Measurements from ENCODE around the gene NELL2. TPM values are rescaled to one million over a fixed set of nuclear protein-coding genes. Genes with fewer than 3 reads are reported as not detected.

NELL2 gene
- total and polyA plus RNA-seq, 2 donors (not counting 1 experiment from before 2014, with no cell fraction given): 0.17 TPM; not detected in 1

DNA sequence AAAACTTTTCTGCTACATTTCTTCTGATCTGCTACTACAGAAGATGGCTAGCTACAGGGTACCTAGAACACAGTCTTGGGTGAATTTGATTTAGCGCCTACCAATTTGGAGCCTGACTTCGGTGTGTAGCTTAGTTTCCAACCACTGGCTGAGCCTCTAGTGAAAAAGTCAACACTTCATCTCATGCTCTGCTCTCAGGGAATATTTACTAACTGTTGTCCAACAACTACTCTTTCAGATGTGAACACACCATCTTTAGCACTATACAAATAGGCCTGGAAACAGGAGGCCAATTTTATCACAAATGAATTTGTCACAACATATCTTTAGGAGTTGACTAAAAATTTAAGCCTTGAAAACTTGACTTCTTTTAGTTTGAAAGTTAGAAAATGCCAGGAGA is 167.9 kb downstream of the NELL2 start:
- no peaks in the 10 kb centered on the region for H3K4me1 ChIP-seq (ENCODE audit: control insufficient read depth, extremely low read depth, insufficient read depth, low read length)
- H3K9ac ChIP-seq (ENCODE audit: insufficient read depth, low read length): no peak overlapping the region
- no peak overlapping the region for H3K27ac ChIP-seq (ENCODE audit: insufficient read depth, low read length)
- no peaks in the 10 kb centered on the region for H3K36me3 ChIP-seq (ENCODE audit: control insufficient read depth, insufficient read depth, low read length)
- no peaks in the 10 kb centered on the region for H3K27me3 ChIP-seq (ENCODE audit: control insufficient read depth, insufficient read depth, low read length)
- no peaks in the 10 kb centered on the region for H3K79me2 ChIP-seq (ENCODE audit: control insufficient read depth, insufficient read depth, low read length)
- H3K4me3 ChIP-seq (replicated peaks in 1 of 4; ENCODE audit: control extremely low read depth in 1 of 4, insufficient read depth in 1 of 4, low read depth in 3 of 4, low read length in 4 of 4): no peak overlapping the region
- no peak for DNase-seq (ENCODE audit: low read depth in 2 of 2)
- no peak overlapping the region for H2AFZ ChIP-seq (ENCODE audit: low read length)
- H4K20me1 ChIP-seq (ENCODE audit: control insufficient read depth, extremely low read depth, insufficient read depth, low read length): no peaks in the 10 kb centered on the region
- H3K4me2 ChIP-seq (ENCODE audit: extremely low read depth, insufficient read depth, low read length): no peak overlapping the region
- H3K9me3 ChIP-seq (ENCODE audit: control insufficient read depth, insufficient read depth, low read depth, low read length): no peaks in the 10 kb centered on the region
- no peak for TF ChIP-seq EZH2 (IDR thresholded peaks at IDR 0.05; ENCODE audit: low read length, missing control alignments)
- TF ChIP-seq, protein P1, sequence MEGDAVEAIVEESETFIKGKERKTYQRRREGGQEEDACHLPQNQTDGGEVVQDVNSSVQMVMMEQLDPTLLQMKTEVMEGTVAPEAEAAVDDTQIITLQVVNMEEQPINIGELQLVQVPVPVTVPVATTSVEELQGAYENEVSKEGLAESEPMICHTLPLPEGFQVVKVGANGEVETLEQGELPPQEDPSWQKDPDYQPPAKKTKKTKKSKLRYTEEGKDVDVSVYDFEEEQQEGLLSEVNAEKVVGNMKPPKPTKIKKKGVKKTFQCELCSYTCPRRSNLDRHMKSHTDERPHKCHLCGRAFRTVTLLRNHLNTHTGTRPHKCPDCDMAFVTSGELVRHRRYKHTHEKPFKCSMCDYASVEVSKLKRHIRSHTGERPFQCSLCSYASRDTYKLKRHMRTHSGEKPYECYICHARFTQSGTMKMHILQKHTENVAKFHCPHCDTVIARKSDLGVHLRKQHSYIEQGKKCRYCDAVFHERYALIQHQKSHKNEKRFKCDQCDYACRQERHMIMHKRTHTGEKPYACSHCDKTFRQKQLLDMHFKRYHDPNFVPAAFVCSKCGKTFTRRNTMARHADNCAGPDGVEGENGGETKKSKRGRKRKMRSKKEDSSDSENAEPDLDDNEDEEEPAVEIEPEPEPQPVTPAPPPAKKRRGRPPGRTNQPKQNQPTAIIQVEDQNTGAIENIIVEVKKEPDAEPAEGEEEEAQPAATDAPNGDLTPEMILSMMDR (conservative IDR thresholded peaks at IDR 0.05 in 1 of 2, IDR thresholded peaks at IDR 0.05 in 1 of 2; ENCODE audit: low read depth in 1 of 2, low read length in 2 of 2): no peak

- H3K4me2 ChIP-seq (ENCODE audit: extremely low read depth, insufficient read depth, low read length): no peak overlapping the region
- H3K9me3 ChIP-seq (ENCODE audit: control insufficient read depth, insufficient read depth, low read depth, low read length): no peaks in the 10 kb centered on the region
- no peak overlapping the region for H3K9ac ChIP-seq (ENCODE audit: insufficient read depth, low read length)
- H3K36me3 ChIP-seq (ENCODE audit: control insufficient read depth, insufficient read depth, low read length): no peaks in the 10 kb centered on the region
- DNase-seq (ENCODE audit: low read depth in 2 of 2): no peak
- TF ChIP-seq, protein P1 (conservative IDR thresholded peaks at IDR 0.05 in 1 of 2, IDR thresholded peaks at IDR 0.05 in 1 of 2; ENCODE audit: low read depth in 1 of 2, low read length in 2 of 2): no peak
- TF ChIP-seq EZH2 (IDR thresholded peaks at IDR 0.05; ENCODE audit: low read length, missing control alignments): no peak
- no peak overlapping the region for H3K4me3 ChIP-seq (replicated peaks in 1 of 4; ENCODE audit: control extremely low read depth in 1 of 4, insufficient read depth in 1 of 4, low read depth in 3 of 4, low read length in 4 of 4)
- H3K4me1 ChIP-seq (ENCODE audit: control insufficient read depth, extremely low read depth, insufficient read depth, low read length): no peaks in the 10 kb centered on the region
- no peaks in the 10 kb centered on the region for H4K20me1 ChIP-seq (ENCODE audit: control insufficient read depth, extremely low read depth, insufficient read depth, low read length)
- no peak overlapping the region for H3K27ac ChIP-seq (ENCODE audit: insufficient read depth, low read length)
- H2AFZ ChIP-seq (ENCODE audit: low read length): no peak overlapping the region
- no peaks in the 10 kb centered on the region for H3K27me3 ChIP-seq (ENCODE audit: control insufficient read depth, insufficient read depth, low read length)
- H3K79me2 ChIP-seq (ENCODE audit: control insufficient read depth, insufficient read depth, low read length): no peaks in the 10 kb centered on the region
Measured at GRCh38 chr12:44703182-44703910, 172.8 kb downstream of the NELL2 start.

DNA sequence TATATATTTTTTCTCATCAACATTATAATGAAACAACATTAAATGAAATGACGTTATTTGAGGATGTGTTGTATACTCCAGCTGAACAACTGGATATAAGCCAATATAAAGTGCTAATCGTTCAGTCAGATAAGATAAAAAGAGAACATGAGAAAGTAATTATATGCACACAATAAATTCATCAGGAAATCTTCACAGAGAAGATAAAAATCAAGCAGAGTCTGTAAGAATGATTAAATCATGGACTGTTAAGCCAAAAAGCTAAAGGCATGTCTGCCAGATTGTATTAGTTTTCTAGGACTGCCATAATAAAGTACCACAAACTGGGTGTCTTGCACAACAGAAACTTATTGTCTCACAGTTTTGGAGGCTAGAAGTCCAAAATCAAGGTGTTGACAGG is 178.6 kb downstream of the NELL2 start:
- no peak overlapping the region for H3K9ac ChIP-seq (ENCODE audit: insufficient read depth, low read length)
- no peaks in the 10 kb centered on the region for H4K20me1 ChIP-seq (ENCODE audit: control insufficient read depth, extremely low read depth, insufficient read depth, low read length)
- no peak for DNase-seq (ENCODE audit: low read depth in 2 of 2)
- no peaks in the 10 kb centered on the region for H3K9me3 ChIP-seq (ENCODE audit: control insufficient read depth, insufficient read depth, low read depth, low read length)
- no peak overlapping the region for H3K27ac ChIP-seq (ENCODE audit: insufficient read depth, low read length)
- H3K4me1 ChIP-seq (ENCODE audit: control insufficient read depth, extremely low read depth, insufficient read depth, low read length): no peaks in the 10 kb centered on the region
- H3K27me3 ChIP-seq (ENCODE audit: control insufficient read depth, insufficient read depth, low read length): no peaks in the 10 kb centered on the region
- no peak overlapping the region for H3K4me3 ChIP-seq (replicated peaks in 1 of 4; ENCODE audit: control extremely low read depth in 1 of 4, insufficient read depth in 1 of 4, low read depth in 3 of 4, low read length in 4 of 4)
- H3K79me2 ChIP-seq (ENCODE audit: control insufficient read depth, insufficient read depth, low read length): no peaks in the 10 kb centered on the region
- no peak overlapping the region for H3K4me2 ChIP-seq (ENCODE audit: extremely low read depth, insufficient read depth, low read length)
- H3K36me3 ChIP-seq (ENCODE audit: control insufficient read depth, insufficient read depth, low read length): no peaks in the 10 kb centered on the region
- no peak overlapping the region for H2AFZ ChIP-seq (ENCODE audit: low read length)
- TF ChIP-seq, protein P1 (conservative IDR thresholded peaks at IDR 0.05 in 1 of 2, IDR thresholded peaks at IDR 0.05 in 1 of 2; ENCODE audit: low read depth in 1 of 2, low read length in 2 of 2): no peak
- TF ChIP-seq EZH2 (IDR thresholded peaks at IDR 0.05; ENCODE audit: low read length, missing control alignments): no peak
